ENCODE measurements around the gene CENPL.

Gene CENPL

DNA sequence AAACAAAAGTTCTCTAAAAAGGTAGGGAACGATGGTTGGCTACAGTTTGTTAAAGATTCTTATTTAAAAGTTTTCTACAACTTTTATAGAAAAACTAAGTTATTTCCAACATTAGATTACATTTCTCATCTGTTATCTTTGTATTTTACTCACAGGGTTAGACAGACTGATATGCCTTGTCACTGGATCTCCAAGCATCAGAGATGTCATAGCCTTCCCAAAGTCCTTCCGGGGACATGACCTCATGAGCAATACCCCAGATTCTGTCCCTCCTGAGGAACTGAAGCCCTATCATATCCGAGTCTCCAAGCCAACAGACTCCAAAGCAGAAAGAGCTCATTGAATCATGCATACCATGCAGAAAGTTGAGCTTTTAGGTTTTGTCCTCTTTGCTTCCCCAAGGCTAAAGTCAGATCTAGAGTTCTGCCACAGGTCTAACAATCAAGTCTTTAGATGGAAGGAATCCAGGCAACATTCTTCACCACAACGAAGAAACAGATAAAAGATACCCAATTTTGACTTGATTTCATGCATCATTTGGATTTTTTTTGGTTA is 32.8 kb upstream of the CENPL start:
- TF ChIP-seq, protein P1, sequence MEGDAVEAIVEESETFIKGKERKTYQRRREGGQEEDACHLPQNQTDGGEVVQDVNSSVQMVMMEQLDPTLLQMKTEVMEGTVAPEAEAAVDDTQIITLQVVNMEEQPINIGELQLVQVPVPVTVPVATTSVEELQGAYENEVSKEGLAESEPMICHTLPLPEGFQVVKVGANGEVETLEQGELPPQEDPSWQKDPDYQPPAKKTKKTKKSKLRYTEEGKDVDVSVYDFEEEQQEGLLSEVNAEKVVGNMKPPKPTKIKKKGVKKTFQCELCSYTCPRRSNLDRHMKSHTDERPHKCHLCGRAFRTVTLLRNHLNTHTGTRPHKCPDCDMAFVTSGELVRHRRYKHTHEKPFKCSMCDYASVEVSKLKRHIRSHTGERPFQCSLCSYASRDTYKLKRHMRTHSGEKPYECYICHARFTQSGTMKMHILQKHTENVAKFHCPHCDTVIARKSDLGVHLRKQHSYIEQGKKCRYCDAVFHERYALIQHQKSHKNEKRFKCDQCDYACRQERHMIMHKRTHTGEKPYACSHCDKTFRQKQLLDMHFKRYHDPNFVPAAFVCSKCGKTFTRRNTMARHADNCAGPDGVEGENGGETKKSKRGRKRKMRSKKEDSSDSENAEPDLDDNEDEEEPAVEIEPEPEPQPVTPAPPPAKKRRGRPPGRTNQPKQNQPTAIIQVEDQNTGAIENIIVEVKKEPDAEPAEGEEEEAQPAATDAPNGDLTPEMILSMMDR (IDR thresholded peaks at IDR 0.05; ENCODE audit: insufficient read depth, low read length, missing control alignments) = no peak
- DNase-seq (ENCODE audit: low read depth, low spot score) = no peak
- H3K4me3 ChIP-seq (ENCODE audit: low read depth, low read length) = no peak overlapping the region
- CTCF ChIA-PET = interaction anchor here (1.8 kb wide), 1 partner anchor 1115 kb away, joined by 6 read pairs; no protein-coding TSS in a partner anchor
- POLR2A ChIA-PET = interaction anchor here (1.5 to 2.6 kb wide), 2 partner anchors 8 to 10 kb away, joined by 6 to 13 read pairs; partner anchors contain the start of genes GAS5 and ZBTB37

DNA sequence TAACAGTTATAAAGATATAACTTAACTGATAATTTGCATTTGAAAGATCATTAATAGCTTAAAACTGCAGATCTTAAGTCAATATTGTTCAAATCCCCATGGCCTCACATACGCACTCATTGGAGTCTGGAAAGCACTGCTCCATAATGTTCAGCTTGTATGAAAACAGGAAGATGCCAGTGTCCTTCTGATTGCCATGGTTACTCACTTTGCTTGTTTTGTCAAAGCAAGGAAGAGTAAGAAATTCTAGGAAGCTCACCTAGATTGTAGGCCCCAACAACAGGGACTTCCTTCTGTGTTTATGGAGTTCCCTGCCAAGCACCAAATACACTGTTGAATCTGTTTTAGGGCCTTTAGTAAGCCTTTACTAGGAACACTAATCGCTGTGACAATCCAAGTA is 32.2 kb upstream of the CENPL start:
- TF ChIP-seq, protein P1 (IDR thresholded peaks at IDR 0.05; ENCODE audit: insufficient read depth, low read length, missing control alignments) = no peak
- no peak for DNase-seq (ENCODE audit: low read depth, low spot score)
- POLR2A ChIA-PET = interaction anchor here (1.5 to 2.6 kb wide), 2 partner anchors 9 to 11 kb away, joined by 6 to 13 read pairs; partner anchors contain the start of genes GAS5 and ZBTB37
- no peak overlapping the region for H3K4me3 ChIP-seq (ENCODE audit: low read depth, low read length)
- CTCF ChIA-PET = interaction anchor here (0.6 to 1.8 kb wide), 4 partner anchors 8 to 1114 kb away, joined by 3 to 6 read pairs (median 4); no protein-coding TSS in a partner anchor

DNA sequence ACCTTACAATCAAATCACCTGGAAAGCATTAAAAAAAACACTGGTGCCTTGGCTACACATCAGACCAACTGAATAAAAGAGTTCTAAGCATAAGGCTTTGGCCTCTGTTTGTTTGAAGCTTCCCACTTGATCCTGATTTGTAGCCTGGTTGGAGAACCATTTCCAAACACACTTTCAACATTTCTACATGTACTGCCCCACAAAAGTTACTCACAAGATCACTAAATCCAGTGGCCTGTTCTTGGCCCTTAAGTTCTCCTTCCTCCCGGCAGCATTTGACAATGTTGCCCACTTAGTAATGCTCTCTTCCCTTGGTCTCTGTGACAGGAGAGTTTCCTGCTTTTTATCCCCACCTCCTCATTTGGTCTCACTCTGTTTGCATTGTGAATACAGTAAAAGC is 31.3 kb upstream of the CENPL start:
- ChIA-PET POLR2A (interaction anchor here (1.5 to 2.6 kb wide), 2 partner anchors 10 to 12 kb away, joined by 6 to 13 read pairs; partner anchors contain the start of genes GAS5 and ZBTB37), CTCF (interaction anchor here (1.0 to 1.8 kb wide), 3 partner anchors 9 to 1113 kb away, joined by 3 to 6 read pairs (median 5); no protein-coding TSS in a partner anchor)
- no peak for DNase-seq (ENCODE audit: low read depth, low spot score)
- TF ChIP-seq, protein P1 (IDR thresholded peaks at IDR 0.05; ENCODE audit: insufficient read depth, low read length, missing control alignments) = no peak
- no peak overlapping the region for H3K4me3 ChIP-seq (ENCODE audit: low read depth, low read length)

DNA sequence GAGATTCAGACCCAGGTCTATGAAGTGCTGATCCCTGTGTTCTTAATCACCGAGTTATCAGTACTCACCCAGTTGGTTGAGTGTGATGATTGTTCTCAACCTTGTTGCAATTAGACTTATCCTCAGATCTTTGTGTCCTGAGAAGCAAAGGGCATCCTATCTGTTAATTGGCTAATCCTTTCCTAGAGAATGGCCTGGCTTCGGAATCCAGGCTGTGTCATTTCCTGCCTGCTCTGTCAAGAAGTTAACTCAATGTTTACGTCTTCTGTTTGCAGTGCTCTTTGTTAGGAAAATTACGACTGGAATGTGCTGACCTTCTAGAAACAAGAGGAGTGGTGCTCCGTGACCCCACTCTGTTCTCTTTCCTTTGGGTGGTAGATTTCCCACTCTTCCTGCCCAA is 28.4 kb upstream of the CENPL start:
- ChIA-PET POLR2A (interaction anchor here (1.1 to 2.3 kb wide), 3 partner anchors 10 to 15 kb away, joined by 4 to 8 read pairs (median 5); partner anchors contain the start of genes GAS5 and ZBTB37), CTCF (interaction anchor here (0.8 to 1.4 kb wide), 2 partner anchors 27 to 422 kb away, joined by 3 to 4 read pairs; no protein-coding TSS in a partner anchor)
- TF ChIP-seq, protein P1 (IDR thresholded peaks at IDR 0.05; ENCODE audit: insufficient read depth, low read length, missing control alignments) = no peak
- H3K4me3 ChIP-seq (ENCODE audit: low read depth, low read length) = no peak overlapping the region
- DNase-seq (ENCODE audit: low read depth, low spot score) = peak; percentile 28

DNA sequence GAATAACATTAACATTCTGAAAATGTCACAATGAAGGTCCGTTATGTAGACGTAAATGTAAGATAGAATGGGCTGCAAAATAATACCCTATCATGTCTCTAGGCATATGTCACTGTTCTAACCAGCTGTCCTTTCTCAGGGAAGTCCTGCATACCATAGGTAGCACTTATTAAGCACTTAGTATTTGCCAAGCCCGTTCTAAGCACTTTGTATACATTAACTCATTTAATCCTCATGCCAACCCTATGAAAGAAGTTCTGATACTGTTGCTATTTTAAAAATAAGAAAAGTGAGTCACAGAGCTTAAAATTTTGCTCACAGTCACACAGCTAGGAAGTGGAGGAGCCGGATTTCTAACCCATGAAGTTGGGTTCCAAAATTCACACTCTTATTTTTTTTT is 27.4 kb upstream of the CENPL start:
- DNase-seq (ENCODE audit: low read depth, low spot score) = no peak
- H3K4me3 ChIP-seq (ENCODE audit: low read depth, low read length) = no peak overlapping the region
- TF ChIP-seq, protein P1 (IDR thresholded peaks at IDR 0.05; ENCODE audit: insufficient read depth, low read length, missing control alignments) = no peak
- ChIA-PET POLR2A (interaction anchor here (0.8 to 2.3 kb wide), 4 partner anchors 9 to 28 kb away, joined by 3 to 8 read pairs (median 6); partner anchors contain the start of genes CENPL, DARS2, GAS5 and ZBTB37), CTCF (interaction anchor here (0.8 to 1.8 kb wide), 8 partner anchors 10 to 1111 kb away, joined by 3 to 7 read pairs (median 4); no protein-coding TSS in a partner anchor)

DNA sequence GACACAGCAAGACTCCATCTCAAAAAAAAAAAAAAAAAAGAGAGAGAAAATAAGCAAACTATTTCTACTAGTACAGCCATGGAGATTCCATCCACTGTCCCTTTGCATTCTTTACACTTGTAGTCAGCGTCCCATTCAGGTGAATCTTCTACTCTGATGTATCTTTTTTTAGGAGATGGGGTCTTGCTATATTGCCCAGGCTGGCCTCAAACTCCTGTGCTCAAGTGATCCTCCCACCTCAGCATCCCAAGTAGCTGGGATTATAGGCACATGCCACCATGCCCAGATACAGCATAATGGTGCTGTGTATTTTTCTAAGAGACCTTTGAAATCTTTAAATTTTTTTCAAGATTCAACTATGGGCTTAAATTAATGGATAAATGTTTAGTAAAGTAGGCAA is 8.1 kb upstream of the CENPL start:
- POLR2A ChIA-PET = no interaction called here
- no peak for DNase-seq (ENCODE audit: low read depth, low spot score)
- TF ChIP-seq, protein P1 (IDR thresholded peaks at IDR 0.05; ENCODE audit: insufficient read depth, low read length, missing control alignments) = no peak
- no peak overlapping the region for H3K4me3 ChIP-seq (ENCODE audit: low read depth, low read length)
- CTCF ChIA-PET = no interaction called here

Data from AG04449 (cell line).